ENCODE measurements around the gene PLEKHB2. TPM values are rescaled to one million over a fixed set of nuclear protein-coding genes. Genes with fewer than 3 reads are reported as not detected.

PLEKHB2 gene
- total RNA-seq, 1 experiment from 2014 or later, result 65.6 TPM

- TF ChIP-seq AFF4 (CRISPR knock-in tag; IDR thresholded peaks at IDR 0.05; ENCODE audit: borderline replicate concordance) (no peak), TCF7 (CRISPR knock-in tag; IDR thresholded peaks at IDR 0.05; ENCODE audit: low read depth) (no peak), ZBTB21 (CRISPR knock-in tag; IDR thresholded peaks at IDR 0.05; ENCODE audit: borderline replicate concordance) (no peak), IRF2 (CRISPR knock-in tag; IDR thresholded peaks at IDR 0.05; ENCODE audit: borderline replicate concordance, low read depth) (0 out of 2 replicates have a peak, but pooled peaks have one; percentile 28), NFATC4 (CRISPR knock-in tag; IDR thresholded peaks at IDR 0.05) (peak; percentile 26; the same call in 1 of the 2 replicates), ZNF219 (CRISPR knock-in tag; IDR thresholded peaks at IDR 0.05; ENCODE audit: borderline replicate concordance) (0 out of 2 replicates have a peak, but pooled peaks have one; percentile 64), ESRRA (CRISPR knock-in tag; IDR thresholded peaks at IDR 0.05; ENCODE audit: borderline replicate concordance) (no peak), NR1H2 (CRISPR knock-in tag; IDR thresholded peaks at IDR 0.05) (no peak), JAZF1 (CRISPR knock-in tag; IDR thresholded peaks at IDR 0.05) (no peak), MYBL2 (CRISPR knock-in tag; IDR thresholded peaks at IDR 0.05) (no peak), ZNF532 (CRISPR knock-in tag; IDR thresholded peaks at IDR 0.05; ENCODE audit: borderline replicate concordance) (no peak), FOXK1 (CRISPR knock-in tag; IDR thresholded peaks at IDR 0.05) (peak; percentile 50; the same call in 1 of the 2 replicates), ATF3 (CRISPR knock-in tag; conservative IDR thresholded peaks at IDR 0.05) (no peak), TEAD1 (CRISPR knock-in tag; IDR thresholded peaks at IDR 0.05) (peak; percentile 79), ZNF317 (CRISPR knock-in tag; IDR thresholded peaks at IDR 0.05; ENCODE audit: borderline replicate concordance, low read depth) (no peak)
- TF ChIP-seq, protein P1, sequence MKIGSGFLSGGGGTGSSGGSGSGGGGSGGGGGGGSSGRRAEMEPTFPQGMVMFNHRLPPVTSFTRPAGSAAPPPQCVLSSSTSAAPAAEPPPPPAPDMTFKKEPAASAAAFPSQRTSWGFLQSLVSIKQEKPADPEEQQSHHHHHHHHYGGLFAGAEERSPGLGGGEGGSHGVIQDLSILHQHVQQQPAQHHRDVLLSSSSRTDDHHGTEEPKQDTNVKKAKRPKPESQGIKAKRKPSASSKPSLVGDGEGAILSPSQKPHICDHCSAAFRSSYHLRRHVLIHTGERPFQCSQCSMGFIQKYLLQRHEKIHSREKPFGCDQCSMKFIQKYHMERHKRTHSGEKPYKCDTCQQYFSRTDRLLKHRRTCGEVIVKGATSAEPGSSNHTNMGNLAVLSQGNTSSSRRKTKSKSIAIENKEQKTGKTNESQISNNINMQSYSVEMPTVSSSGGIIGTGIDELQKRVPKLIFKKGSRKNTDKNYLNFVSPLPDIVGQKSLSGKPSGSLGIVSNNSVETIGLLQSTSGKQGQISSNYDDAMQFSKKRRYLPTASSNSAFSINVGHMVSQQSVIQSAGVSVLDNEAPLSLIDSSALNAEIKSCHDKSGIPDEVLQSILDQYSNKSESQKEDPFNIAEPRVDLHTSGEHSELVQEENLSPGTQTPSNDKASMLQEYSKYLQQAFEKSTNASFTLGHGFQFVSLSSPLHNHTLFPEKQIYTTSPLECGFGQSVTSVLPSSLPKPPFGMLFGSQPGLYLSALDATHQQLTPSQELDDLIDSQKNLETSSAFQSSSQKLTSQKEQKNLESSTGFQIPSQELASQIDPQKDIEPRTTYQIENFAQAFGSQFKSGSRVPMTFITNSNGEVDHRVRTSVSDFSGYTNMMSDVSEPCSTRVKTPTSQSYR (CRISPR knock-in tag; IDR thresholded peaks at IDR 0.05), result no peak
- TF ChIP-seq, protein P2, sequence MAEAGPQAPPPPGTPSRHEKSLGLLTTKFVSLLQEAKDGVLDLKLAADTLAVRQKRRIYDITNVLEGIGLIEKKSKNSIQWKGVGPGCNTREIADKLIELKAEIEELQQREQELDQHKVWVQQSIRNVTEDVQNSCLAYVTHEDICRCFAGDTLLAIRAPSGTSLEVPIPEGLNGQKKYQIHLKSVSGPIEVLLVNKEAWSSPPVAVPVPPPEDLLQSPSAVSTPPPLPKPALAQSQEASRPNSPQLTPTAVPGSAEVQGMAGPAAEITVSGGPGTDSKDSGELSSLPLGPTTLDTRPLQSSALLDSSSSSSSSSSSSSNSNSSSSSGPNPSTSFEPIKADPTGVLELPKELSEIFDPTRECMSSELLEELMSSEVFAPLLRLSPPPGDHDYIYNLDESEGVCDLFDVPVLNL (CRISPR knock-in tag; IDR thresholded peaks at IDR 0.05; ENCODE audit: borderline replicate concordance, low read depth), result no peak
- TF ChIP-seq, protein P3, sequence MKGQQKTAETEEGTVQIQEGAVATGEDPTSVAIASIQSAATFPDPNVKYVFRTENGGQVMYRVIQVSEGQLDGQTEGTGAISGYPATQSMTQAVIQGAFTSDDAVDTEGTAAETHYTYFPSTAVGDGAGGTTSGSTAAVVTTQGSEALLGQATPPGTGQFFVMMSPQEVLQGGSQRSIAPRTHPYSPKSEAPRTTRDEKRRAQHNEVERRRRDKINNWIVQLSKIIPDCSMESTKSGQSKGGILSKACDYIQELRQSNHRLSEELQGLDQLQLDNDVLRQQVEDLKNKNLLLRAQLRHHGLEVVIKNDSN (CRISPR knock-in tag; IDR thresholded peaks at IDR 0.05), result peak; percentile 91
- TF ChIP-seq, protein P4, sequence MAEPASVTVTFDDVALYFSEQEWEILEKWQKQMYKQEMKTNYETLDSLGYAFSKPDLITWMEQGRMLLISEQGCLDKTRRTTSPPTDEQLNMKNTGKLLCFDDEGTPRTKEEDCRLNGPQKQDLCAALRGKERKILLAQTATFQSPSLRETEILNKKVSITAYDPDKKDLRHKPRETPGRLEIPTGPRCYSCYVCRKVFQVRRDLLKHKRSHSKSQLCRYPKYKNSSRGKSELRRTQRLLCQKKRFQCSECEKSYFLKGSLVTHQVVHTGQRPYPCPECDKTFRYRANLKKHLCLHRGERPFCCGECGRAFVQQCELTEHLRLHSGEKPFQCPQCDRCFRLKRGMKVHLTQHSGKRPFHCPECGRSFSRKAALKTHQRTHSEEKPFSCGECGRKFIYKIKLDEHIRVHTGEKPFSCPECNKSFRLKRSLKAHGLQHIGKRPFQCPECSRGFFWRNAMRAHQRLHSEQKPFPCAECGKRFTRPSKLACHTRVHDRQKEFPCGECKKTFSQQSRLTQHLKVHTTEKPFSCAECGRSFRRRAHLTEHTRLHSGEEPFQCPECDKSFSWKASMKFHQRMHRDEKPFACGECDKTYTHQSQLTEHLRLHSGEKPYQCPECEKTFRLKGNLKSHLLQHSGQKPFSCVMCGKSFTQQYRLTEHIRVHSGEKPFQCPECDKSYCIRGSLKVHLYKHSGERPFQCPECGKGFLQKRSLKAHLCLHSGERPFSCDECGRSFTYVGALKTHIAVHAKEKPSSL (CRISPR knock-in tag; conservative IDR thresholded peaks at IDR 0.05), result no peak
- TF ChIP-seq, protein P5, sequence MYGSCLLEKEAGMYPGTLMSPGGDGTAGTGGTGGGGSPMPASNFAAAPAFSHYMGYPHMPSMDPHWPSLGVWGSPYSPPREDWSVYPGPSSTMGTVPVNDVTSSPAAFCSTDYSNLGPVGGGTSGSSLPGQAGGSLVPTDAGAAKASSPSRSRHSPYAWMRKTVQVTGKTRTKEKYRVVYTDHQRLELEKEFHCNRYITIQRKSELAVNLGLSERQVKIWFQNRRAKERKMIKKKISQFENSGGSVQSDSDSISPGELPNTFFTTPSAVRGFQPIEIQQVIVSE (CRISPR knock-in tag; IDR thresholded peaks at IDR 0.05; ENCODE audit: borderline replicate concordance), result no peak
These were observed 12.0 kb upstream of the PLEKHB2 start, which contains the start of gene FAM168B (continued) for GRCh38 chr2:131093006-131093695.
